SK-N-SH treated with all-trans-retinoic acid at 6 μM for 48 hours (cell line): Measurements from ENCODE around the gene GDA.

Experiments used
- ARNTL ChIP-seq: fragments of 450-650 bp; formaldehyde crosslinking; IDR thresholded peaks from 2 replicates; pipeline ENCODE4 v1.5.0; 2020; ENCODE audit warnings: low read depth, mild to moderate bottlenecking, moderate library complexity, borderline replicate concordance
- ESRRG ChIP-seq: fragments of 250-450 bp; sonication (Bioruptor Pico); IDR thresholded peaks from 2 replicates; pipeline ENCODE4 v1.6.1; 2021; ENCODE audit warnings: mild to moderate bottlenecking
- GLIS3 ChIP-seq: fragments of 250-450 bp; sonication (Bioruptor Pico); IDR thresholded peaks from 2 replicates; pipeline ENCODE4 v1.5.0; 2020; ENCODE audit warnings: mild to moderate bottlenecking, moderate library complexity
- OSR1 ChIP-seq: fragments of 250-450 bp; sonication (Bioruptor Pico); IDR thresholded peaks from 2 replicates; pipeline ENCODE4 v1.8.0; 2022; ENCODE audit warnings: moderate library complexity, mild to moderate bottlenecking, inconsistent platforms
- RARB ChIP-seq: fragments of 250-450 bp; sonication (Bioruptor Pico); IDR thresholded peaks from 2 replicates; pipeline ENCODE4 v1.8.0; 2021; ENCODE audit warnings: mild to moderate bottlenecking, moderate library complexity
- ZC3H10 ChIP-seq: fragments of 250-450 bp; sonication (Bioruptor Pico); IDR thresholded peaks from 2 replicates; pipeline ENCODE4 v1.5.1; 2021; ENCODE audit warnings: mild to moderate bottlenecking, moderate library complexity
- ZNF70 ChIP-seq: fragments of 450-650 bp; formaldehyde crosslinking; IDR thresholded peaks from 2 replicates; pipeline ENCODE4 v1.5.0; 2020; ENCODE audit warnings: mild to moderate bottlenecking, moderate library complexity
- ZNF8 ChIP-seq: fragments of 450-650 bp; formaldehyde crosslinking; IDR thresholded peaks from 2 replicates; pipeline ENCODE4 v1.5.0; 2020; ENCODE audit warnings: mild to moderate bottlenecking, moderate library complexity
- TF ChIP-seq, protein P1 (sequence below): fragments of 250-450 bp; sonication (Bioruptor Pico); IDR thresholded peaks from 2 replicates; pipeline ENCODE4 v1.8.0; 2020; ENCODE audit warnings: mild to moderate bottlenecking, moderate library complexity, borderline replicate concordance
- TF ChIP-seq, protein P2 (sequence below): fragments of 250-450 bp; sonication (Bioruptor Pico); IDR thresholded peaks from 2 replicates; pipeline ENCODE4 v1.5.0; 2020; ENCODE audit warnings: mild to moderate bottlenecking, moderate library complexity
- TF ChIP-seq, protein P3 (sequence below): fragments of 250-450 bp; sonication (Bioruptor Pico); IDR thresholded peaks from 2 replicates; pipeline ENCODE4 v1.5.1; 2020; ENCODE audit warnings: low read depth, mild to moderate bottlenecking, moderate library complexity

DNA sequence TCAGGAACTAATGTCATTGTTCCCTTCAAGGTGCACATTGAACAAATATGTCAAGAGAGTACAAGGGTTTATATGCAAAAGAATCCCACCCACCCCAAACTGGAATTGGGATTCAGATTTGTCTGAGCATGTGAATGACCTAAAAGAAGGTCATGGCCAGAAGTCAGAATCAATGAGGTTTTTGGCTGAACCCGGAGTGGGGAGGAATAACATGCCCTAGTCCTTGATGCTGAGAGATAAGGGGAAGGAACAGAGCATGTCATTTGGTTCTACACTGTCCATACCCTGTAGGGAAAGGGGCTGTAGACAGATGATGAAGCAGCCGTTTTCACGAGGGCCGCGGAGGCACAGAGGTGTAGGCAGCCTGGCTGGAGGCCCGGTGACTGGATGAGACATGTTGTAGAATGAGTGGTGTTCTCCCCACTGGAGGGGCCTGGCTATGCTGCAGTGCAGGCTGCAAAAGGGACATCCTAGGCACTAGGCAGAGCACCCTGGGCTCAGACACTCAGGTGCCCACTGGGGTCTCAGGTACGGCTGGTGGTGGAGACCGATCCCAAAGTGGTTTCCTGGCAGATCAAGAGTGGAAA lies 149.9 kb downstream of the GDA start:
- TF ChIP-seq ZNF70 (CRISPR knock-in tag) = no peak
- TF ChIP-seq, protein P1, sequence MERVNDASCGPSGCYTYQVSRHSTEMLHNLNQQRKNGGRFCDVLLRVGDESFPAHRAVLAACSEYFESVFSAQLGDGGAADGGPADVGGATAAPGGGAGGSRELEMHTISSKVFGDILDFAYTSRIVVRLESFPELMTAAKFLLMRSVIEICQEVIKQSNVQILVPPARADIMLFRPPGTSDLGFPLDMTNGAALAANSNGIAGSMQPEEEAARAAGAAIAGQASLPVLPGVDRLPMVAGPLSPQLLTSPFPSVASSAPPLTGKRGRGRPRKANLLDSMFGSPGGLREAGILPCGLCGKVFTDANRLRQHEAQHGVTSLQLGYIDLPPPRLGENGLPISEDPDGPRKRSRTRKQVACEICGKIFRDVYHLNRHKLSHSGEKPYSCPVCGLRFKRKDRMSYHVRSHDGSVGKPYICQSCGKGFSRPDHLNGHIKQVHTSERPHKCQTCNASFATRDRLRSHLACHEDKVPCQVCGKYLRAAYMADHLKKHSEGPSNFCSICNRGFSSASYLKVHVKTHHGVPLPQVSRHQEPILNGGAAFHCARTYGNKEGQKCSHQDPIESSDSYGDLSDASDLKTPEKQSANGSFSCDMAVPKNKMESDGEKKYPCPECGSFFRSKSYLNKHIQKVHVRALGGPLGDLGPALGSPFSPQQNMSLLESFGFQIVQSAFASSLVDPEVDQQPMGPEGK = no peak
- TF ChIP-seq, protein P2, sequence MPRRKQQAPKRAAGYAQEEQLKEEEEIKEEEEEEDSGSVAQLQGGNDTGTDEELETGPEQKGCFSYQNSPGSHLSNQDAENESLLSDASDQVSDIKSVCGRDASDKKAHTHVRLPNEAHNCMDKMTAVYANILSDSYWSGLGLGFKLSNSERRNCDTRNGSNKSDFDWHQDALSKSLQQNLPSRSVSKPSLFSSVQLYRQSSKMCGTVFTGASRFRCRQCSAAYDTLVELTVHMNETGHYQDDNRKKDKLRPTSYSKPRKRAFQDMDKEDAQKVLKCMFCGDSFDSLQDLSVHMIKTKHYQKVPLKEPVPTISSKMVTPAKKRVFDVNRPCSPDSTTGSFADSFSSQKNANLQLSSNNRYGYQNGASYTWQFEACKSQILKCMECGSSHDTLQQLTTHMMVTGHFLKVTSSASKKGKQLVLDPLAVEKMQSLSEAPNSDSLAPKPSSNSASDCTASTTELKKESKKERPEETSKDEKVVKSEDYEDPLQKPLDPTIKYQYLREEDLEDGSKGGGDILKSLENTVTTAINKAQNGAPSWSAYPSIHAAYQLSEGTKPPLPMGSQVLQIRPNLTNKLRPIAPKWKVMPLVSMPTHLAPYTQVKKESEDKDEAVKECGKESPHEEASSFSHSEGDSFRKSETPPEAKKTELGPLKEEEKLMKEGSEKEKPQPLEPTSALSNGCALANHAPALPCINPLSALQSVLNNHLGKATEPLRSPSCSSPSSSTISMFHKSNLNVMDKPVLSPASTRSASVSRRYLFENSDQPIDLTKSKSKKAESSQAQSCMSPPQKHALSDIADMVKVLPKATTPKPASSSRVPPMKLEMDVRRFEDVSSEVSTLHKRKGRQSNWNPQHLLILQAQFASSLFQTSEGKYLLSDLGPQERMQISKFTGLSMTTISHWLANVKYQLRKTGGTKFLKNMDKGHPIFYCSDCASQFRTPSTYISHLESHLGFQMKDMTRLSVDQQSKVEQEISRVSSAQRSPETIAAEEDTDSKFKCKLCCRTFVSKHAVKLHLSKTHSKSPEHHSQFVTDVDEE (CRISPR knock-in tag) = no peak
- TF ChIP-seq ZNF8 = no peak
- no peak for TF ChIP-seq ZC3H10 (CRISPR knock-in tag)
- TF ChIP-seq, protein P3, sequence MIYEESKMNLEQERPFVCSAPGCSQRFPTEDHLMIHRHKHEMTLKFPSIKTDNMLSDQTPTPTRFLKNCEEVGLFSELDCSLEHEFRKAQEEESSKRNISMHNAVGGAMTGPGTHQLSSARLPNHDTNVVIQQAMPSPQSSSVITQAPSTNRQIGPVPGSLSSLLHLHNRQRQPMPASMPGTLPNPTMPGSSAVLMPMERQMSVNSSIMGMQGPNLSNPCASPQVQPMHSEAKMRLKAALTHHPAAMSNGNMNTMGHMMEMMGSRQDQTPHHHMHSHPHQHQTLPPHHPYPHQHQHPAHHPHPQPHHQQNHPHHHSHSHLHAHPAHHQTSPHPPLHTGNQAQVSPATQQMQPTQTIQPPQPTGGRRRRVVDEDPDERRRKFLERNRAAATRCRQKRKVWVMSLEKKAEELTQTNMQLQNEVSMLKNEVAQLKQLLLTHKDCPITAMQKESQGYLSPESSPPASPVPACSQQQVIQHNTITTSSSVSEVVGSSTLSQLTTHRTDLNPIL = no peak
- no peak for TF ChIP-seq OSR1
- no peak for TF ChIP-seq ESRRG (CRISPR knock-in tag)
- no peak for TF ChIP-seq GLIS3 (CRISPR knock-in tag)
- no peak for TF ChIP-seq RARB (CRISPR knock-in tag)
- no peak for TF ChIP-seq ARNTL (CRISPR knock-in tag)
